ENCODE results near the gene MRPL10. TPM values are rescaled to one million over a fixed set of nuclear protein-coding genes. Genes with fewer than 3 reads are reported as not detected.

The MRPL10 gene
- total RNA-seq, 1 donor from 2014 or later, result 48.2 TPM

DNA sequence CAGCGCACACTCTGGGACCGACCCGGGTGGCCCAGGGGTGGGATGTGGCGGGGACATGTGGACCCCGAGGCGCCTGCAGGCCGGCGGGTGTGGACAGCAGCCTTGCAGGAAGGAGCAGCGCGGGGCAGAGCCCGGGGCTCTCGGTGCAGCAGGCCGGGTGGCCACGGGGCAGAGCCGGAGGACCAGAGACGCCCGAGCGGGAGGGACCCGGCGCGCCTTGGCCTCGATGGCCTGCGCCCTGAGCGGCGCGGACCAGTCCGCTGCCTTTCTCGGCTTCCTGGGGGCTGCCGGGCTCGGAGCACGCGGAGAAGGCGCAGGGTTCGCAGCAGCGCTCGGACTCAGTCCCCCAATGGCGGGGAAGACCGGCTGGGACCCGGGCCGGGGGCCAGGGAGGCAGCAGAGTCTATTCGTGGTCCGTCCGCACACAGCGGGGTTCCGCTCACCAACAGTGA lies 53.1 kb downstream of the MRPL10 start:
- H2AFZ ChIP-seq (replicated peaks), result no peak overlapping the region
- no peak for DNase-seq (ENCODE audit: low spot score)

DNA sequence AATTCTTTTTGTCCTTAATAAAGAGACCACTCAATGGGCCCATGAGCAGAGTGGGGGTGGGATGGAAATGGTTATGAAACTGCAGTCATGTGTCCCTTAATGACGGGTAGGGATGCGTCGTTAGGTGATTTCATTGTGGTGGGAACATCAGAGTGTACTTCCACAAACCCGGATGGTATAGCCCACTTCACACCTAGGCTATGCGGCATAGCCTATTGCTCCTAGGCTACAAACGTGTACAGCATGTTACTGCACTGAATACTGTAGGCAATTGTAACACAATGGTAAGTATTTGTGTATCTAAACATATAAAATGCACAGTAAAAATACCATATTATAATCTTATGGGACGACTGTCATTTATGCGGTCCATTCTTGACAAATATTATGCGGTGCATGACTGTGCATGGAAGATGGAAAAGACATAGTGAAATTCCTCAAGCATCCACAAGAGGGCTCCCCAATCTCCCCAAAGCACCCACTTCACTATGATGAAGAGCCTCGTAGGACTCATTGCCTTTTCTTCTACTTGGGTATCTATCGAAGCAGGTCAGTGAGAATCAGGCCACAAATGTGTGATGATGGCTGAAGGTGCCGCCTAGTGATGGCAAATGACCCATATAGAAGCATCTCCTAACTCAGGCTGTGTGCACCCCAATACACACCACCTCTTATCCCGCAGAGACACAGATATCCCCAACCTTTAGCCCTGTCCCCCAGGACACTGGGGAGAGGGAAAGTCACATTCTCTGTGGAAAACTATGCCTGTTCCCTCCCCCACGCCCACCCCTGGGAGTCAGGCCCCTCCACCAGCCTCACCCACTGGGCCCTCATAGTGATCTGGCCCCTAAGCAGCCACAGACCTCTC lies 54.8 kb downstream of the MRPL10 start:
- H3K27ac Mint-ChIP-seq, result no peak overlapping the region
- Histone ChIP-seq H4K20me1 (ENCODE audit: low read depth) (no peaks in the 10 kb centered on the region), H3K36me3 (no peaks in the 10 kb centered on the region), H3F3A (ENCODE audit: low read depth) (no peaks in the 10 kb centered on the region), H3K4me2 (no peak overlapping the region), H3K27me3 (peaks cover 45% of the 10 kb centered on the region), H3K9ac (no peak overlapping the region), H3K79me2 (ENCODE audit: low read depth) (no peaks in the 10 kb centered on the region), H3K4me1 (no peaks in the 10 kb centered on the region), H3K4me3 (no peak overlapping the region), H3K27ac (no peak overlapping the region), H2AFZ (replicated peaks) (no peak overlapping the region), H3K9me3 (ENCODE audit: low read depth) (no peaks in the 10 kb centered on the region)
- H3K9me3 Mint-ChIP-seq, result peaks cover 4% of the 10 kb centered on the region
- H3K36me3 Mint-ChIP-seq, result no peaks in the 10 kb centered on the region
- TF ChIP-seq EZH2 (IDR thresholded peaks at IDR 0.05) (no peak), EZH2phosphoT487 (IDR thresholded peaks at IDR 0.05) (no peak)
- TF ChIP-seq, protein P1, sequence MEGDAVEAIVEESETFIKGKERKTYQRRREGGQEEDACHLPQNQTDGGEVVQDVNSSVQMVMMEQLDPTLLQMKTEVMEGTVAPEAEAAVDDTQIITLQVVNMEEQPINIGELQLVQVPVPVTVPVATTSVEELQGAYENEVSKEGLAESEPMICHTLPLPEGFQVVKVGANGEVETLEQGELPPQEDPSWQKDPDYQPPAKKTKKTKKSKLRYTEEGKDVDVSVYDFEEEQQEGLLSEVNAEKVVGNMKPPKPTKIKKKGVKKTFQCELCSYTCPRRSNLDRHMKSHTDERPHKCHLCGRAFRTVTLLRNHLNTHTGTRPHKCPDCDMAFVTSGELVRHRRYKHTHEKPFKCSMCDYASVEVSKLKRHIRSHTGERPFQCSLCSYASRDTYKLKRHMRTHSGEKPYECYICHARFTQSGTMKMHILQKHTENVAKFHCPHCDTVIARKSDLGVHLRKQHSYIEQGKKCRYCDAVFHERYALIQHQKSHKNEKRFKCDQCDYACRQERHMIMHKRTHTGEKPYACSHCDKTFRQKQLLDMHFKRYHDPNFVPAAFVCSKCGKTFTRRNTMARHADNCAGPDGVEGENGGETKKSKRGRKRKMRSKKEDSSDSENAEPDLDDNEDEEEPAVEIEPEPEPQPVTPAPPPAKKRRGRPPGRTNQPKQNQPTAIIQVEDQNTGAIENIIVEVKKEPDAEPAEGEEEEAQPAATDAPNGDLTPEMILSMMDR (IDR thresholded peaks at IDR 0.05), result peak; percentile 70
- H3K4me1 Mint-ChIP-seq, result no peaks in the 10 kb centered on the region
- peak; percentile 40 for DNase-seq (ENCODE audit: low spot score)
- H3K27me3 Mint-ChIP-seq (ENCODE audit: insufficient read depth, low read depth), result peaks cover 25% of the 10 kb centered on the region
- H3K4me3 Mint-ChIP-seq, result no peak overlapping the region

More for the DNA sequence above, 53.1 kb downstream of the MRPL10 start:
- peaks cover 30% of the 10 kb centered on the region for H3K27me3 Mint-ChIP-seq (ENCODE audit: insufficient read depth, low read depth)
- H3K4me2 ChIP-seq, result no peak overlapping the region
- no peaks in the 10 kb centered on the region for H3K36me3 Mint-ChIP-seq
- H3K79me2 ChIP-seq (ENCODE audit: low read depth), result no peaks in the 10 kb centered on the region
- H3K4me1 Mint-ChIP-seq, result no peaks in the 10 kb centered on the region
- TF ChIP-seq EZH2 (IDR thresholded peaks at IDR 0.05) (no peak), EZH2phosphoT487 (IDR thresholded peaks at IDR 0.05) (no peak)
- TF ChIP-seq, protein P1 (IDR thresholded peaks at IDR 0.05), result no peak
- no peak overlapping the region for H3K4me3 Mint-ChIP-seq
- H3K9me3 Mint-ChIP-seq, result peaks cover 2% of the 10 kb centered on the region
- H3F3A ChIP-seq (ENCODE audit: low read depth), result no peaks in the 10 kb centered on the region
- no peak overlapping the region for H3K27ac Mint-ChIP-seq
- no peak overlapping the region for H3K4me3 ChIP-seq
- no peaks in the 10 kb centered on the region for H3K4me1 ChIP-seq
- H4K20me1 ChIP-seq (ENCODE audit: low read depth), result no peaks in the 10 kb centered on the region
- no peaks in the 10 kb centered on the region for H3K9me3 ChIP-seq (ENCODE audit: low read depth)
- H3K36me3 ChIP-seq, result no peaks in the 10 kb centered on the region
- H3K9ac ChIP-seq, result no peak overlapping the region
- H3K27ac ChIP-seq, result no peak overlapping the region
- H3K27me3 ChIP-seq, result peaks cover 51% of the 10 kb centered on the region

- Mint-ChIP-seq H3K27me3 (ENCODE audit: insufficient read depth, low read depth) (peaks cover 29% of the 10 kb centered on the region), H3K4me3 (no peak overlapping the region), H3K36me3 (no peaks in the 10 kb centered on the region), H3K9me3 (peaks cover 7% of the 10 kb centered on the region), H3K27ac (no peak overlapping the region), H3K4me1 (no peaks in the 10 kb centered on the region)
- Histone ChIP-seq H3K4me3 (no peak overlapping the region), H3K4me1 (no peaks in the 10 kb centered on the region), H3K9ac (no peak overlapping the region), H3F3A (ENCODE audit: low read depth) (no peaks in the 10 kb centered on the region), H4K20me1 (ENCODE audit: low read depth) (no peaks in the 10 kb centered on the region), H3K4me2 (no peak overlapping the region), H3K9me3 (ENCODE audit: low read depth) (no peaks in the 10 kb centered on the region), H2AFZ (replicated peaks) (no peak overlapping the region), H3K27ac (no peak overlapping the region), H3K27me3 (peaks cover 39% of the 10 kb centered on the region), H3K79me2 (ENCODE audit: low read depth) (no peaks in the 10 kb centered on the region), H3K36me3 (no peaks in the 10 kb centered on the region)
- no peak for DNase-seq (ENCODE audit: low spot score)
- TF ChIP-seq EZH2phosphoT487 (IDR thresholded peaks at IDR 0.05) (no peak), EZH2 (IDR thresholded peaks at IDR 0.05) (no peak)
- TF ChIP-seq, protein P1 (IDR thresholded peaks at IDR 0.05), result no peak
These were observed 56.3 kb downstream of the MRPL10 start for GRCh38 chr17:47774987-47775580.

Measured in neural progenitor cell (in vitro differentiated cells).